HepG2 (cell line): ENCODE measurements around the gene SLC22A23. TPM values are rescaled to one million over a fixed set of nuclear protein-coding genes. Genes with fewer than 3 reads are reported as not detected.

Experiments
- ARNT2 ChIP-seq: sonication (generic); formaldehyde crosslinking; IDR thresholded peaks from 2 replicates; pipeline ENCODE4 v1.8.0; 2022; ENCODE audit warnings: mild to moderate bottlenecking, low read depth, missing genetic modification reagents, moderate library complexity
- DMAP1 ChIP-seq: IDR thresholded peaks from 2 replicates; pipeline ENCODE4 v1.6.1; 2016
- DR1 ChIP-seq: sonication (generic); formaldehyde crosslinking; IDR thresholded peaks from 2 replicates; pipeline ENCODE4 v1.8.0; 2021; ENCODE audit warnings: mild to moderate bottlenecking, missing genetic modification reagents, inconsistent platforms
- DZIP1 ChIP-seq: sonication (generic); formaldehyde crosslinking; IDR thresholded peaks from 2 replicates; pipeline ENCODE4 v1.5.0; 2020; ENCODE audit warnings: mild to moderate bottlenecking, missing genetic modification reagents
- GABPA ChIP-seq, 2 experiments: IDR thresholded peaks; 2 replicates each; pipeline ENCODE4 v1.6.1; 2011 to 2016; ENCODE audit warnings: low read depth in 2 of 2, low read length in 1 of 2, missing biosample characterization in 1 of 2, missing genetic modification characterization in 1 of 2
- GATAD2A ChIP-seq: IDR thresholded peaks from 2 replicates; pipeline ENCODE4 v1.6.1; 2016
- GMEB2 ChIP-seq: IDR thresholded peaks from 2 replicates; pipeline ENCODE4 v1.6.1; 2016; ENCODE audit warnings: missing biosample characterization, missing genetic modification reagents, low read depth
- GPBP1L1 ChIP-seq: sonication (generic); formaldehyde crosslinking; IDR thresholded peaks from 2 replicates; pipeline ENCODE4 v1.5.0; 2020; ENCODE audit warnings: mild to moderate bottlenecking, missing genetic modification reagents
- HNRNPH1 ChIP-seq: fragments of 200-400 bp; formaldehyde crosslinking; optimal IDR thresholded peaks from 2 replicates; pipeline ENCODE3; 2017; ENCODE audit warnings: mild to moderate bottlenecking, low read depth, low read length
- JARID2 ChIP-seq: sonication (generic); formaldehyde crosslinking; IDR thresholded peaks from 2 replicates; pipeline ENCODE4 v1.8.1; 2023; ENCODE audit warnings: missing genetic modification reagents, inconsistent platforms; ENCODE audit not compliant: insufficient replicate concordance
- MTA1 ChIP-seq: sonication (generic); formaldehyde crosslinking; IDR thresholded peaks from 2 replicates; pipeline ENCODE4 v1.4.0; 2020; ENCODE audit warnings: missing genetic modification reagents, mild to moderate bottlenecking, borderline replicate concordance
- PRPF4 ChIP-seq: fragments of 200-400 bp; formaldehyde crosslinking; IDR thresholded peaks from 2 replicates; pipeline ENCODE4 v1.6.1; 2016; ENCODE audit warnings: low read length, low read depth; ENCODE audit not compliant: poor library complexity, severe bottlenecking
- RFX5 ChIP-seq: IDR thresholded peaks from 2 replicates; pipeline ENCODE4 v1.6.1; 2011; ENCODE audit warnings: low read depth, low read length, improper control_type of control experiment
- SALL1 ChIP-seq: sonication (generic); formaldehyde crosslinking; IDR thresholded peaks from 2 replicates; pipeline ENCODE4 v1.8.0; 2022; ENCODE audit warnings: mild to moderate bottlenecking, missing genetic modification reagents
- SRY ChIP-seq: sonication (generic); formaldehyde crosslinking; IDR thresholded peaks from 2 replicates; pipeline ENCODE4 v1.8.0; 2022; ENCODE audit warnings: mild to moderate bottlenecking, missing genetic modification reagents
- STAT5B ChIP-seq: sonication (generic); formaldehyde crosslinking; IDR thresholded peaks from 2 replicates; pipeline ENCODE4 v1.4.0; 2020; ENCODE audit warnings: missing genetic modification reagents
- ZBTB38 ChIP-seq: sonication (generic); formaldehyde crosslinking; IDR thresholded peaks from 2 replicates; pipeline ENCODE4 v1.5.1; 2020; ENCODE audit warnings: mild to moderate bottlenecking, missing genetic modification reagents
- ZFAT ChIP-seq: sonication (generic); formaldehyde crosslinking; conservative IDR thresholded peaks from 2 replicates; pipeline ENCODE4 v1.8.1; 2023; ENCODE audit warnings: missing genetic modification reagents, inconsistent platforms
- ZFP37 ChIP-seq: sonication (generic); formaldehyde crosslinking; IDR thresholded peaks from 2 replicates; pipeline ENCODE4 v1.4.0; 2020; ENCODE audit warnings: missing genetic modification reagents, borderline replicate concordance
- ZMYM3 ChIP-seq: sonication (generic); formaldehyde crosslinking; IDR thresholded peaks from 2 replicates; pipeline ENCODE4 v1.5.1; 2020; ENCODE audit warnings: mild to moderate bottlenecking, missing genetic modification reagents
- ZNF281 ChIP-seq: sonication (generic); formaldehyde crosslinking; IDR thresholded peaks from 2 replicates; pipeline ENCODE4 v1.4.0; 2020; ENCODE audit warnings: missing genetic modification reagents, borderline replicate concordance
- ZNF652 ChIP-seq: IDR thresholded peaks from 2 replicates; pipeline ENCODE4 v1.6.1; 2016; ENCODE audit warnings: low read depth, borderline replicate concordance
- polyA plus RNA-seq, 8 experiments: library from polyadenylated mRNA; depleted of rRNA in 3 of 8; stranded (reverse) in 7 of 8; unstranded in 1 of 8; fragments of >200 nt; fragmentation: Illumina TruSeq in 4 of 8; extraction: Trizol in 4 of 8; gene quantifications; 2 replicates each; pipeline versions ENCODE4 v1.2.1 to v1.2.3, GENCODE V29; 2011 to 2016; ENCODE audit warnings: low read depth in 4 of 8, missing spikeins in 1 of 8, mixed read lengths in 1 of 8; ENCODE audit not compliant: insufficient read depth in 1 of 8
- total RNA-seq, 5 experiments: library from RNA; depleted of rRNA; stranded (reverse); fragments of >200 nt; fragmentation: Illumina TruSeq; extraction: Trizol; gene quantifications; 2 replicates each; pipeline ENCODE4 v1.2.3, GENCODE V29; 2016; ENCODE audit warnings: low read depth in 1 of 5

Gene SLC22A23
- total and polyA plus RNA-seq, 2 of the 13 experiments (the other 11 are each of a cell fraction or from before 2014, with no cell fraction given): 11.8 to 17.5 TPM

GRCh38 chr6:3372184-3372846, 84.5 kb downstream of the SLC22A23 start (continued):
- TF ChIP-seq SALL1 (0 out of 2 replicates have a peak, but pooled peaks have one; percentile 32), ZBTB38 (peak; percentile 79; the same call in 1 of the 2 replicates), DZIP1 (no peak), STAT5B (CRISPR knock-in tag) (no peak), ZFAT (CRISPR knock-in tag) (no peak), ZFP37 (no peak), DR1 (CRISPR knock-in tag) (no peak), RFX5 (no peak), SRY (CRISPR knock-in tag) (0 out of 2 replicates have a peak, but pooled peaks have one; percentile 18), ZNF652 (CRISPR knock-in tag) (no peak), PRPF4 (peak; percentile 51), MTA1 (no peak), HNRNPH1 (no peak), GABPA (IDR thresholded peaks at IDR 0.05; ENCODE audit: low read depth, low read length) (no peak), GABPA (CRISPR knock-in tag; IDR thresholded peaks at IDR 0.05; ENCODE audit: low read depth) (no peak), ARNT2 (CRISPR knock-in tag) (no peak), ZNF281 (CRISPR knock-in tag) (peak; percentile 70), GPBP1L1 (CRISPR knock-in tag) (no peak), GMEB2 (CRISPR knock-in tag) (no peak), JARID2 (CRISPR knock-in tag) (no peak), DMAP1 (CRISPR knock-in tag) (0 out of 2 replicates have a peak, but pooled peaks have one; percentile 9), ZMYM3 (CRISPR knock-in tag) (no peak; the same call in 1 of the 2 replicates), GATAD2A (peak; percentile 24; the same call in 1 of the 2 replicates)
